HEK293 (cell line): Measurements from ENCODE around the gene ISM1.

Source experiments
- CTCF ChIA-PET: fragments of 350-600 bp; formaldehyde crosslinking; extraction: SDS; loops from one replicate; lab custom pipeline; 2021; ENCODE audit warnings: antibody characterized with exemption; lab: Yijun Ruan, JAX
- POLR2A ChIA-PET: fragments of 300-600 bp; formaldehyde crosslinking; extraction: SDS; loops from one replicate; lab custom pipeline; 2020; ENCODE audit warnings: antibody characterized with exemption, inconsistent platforms; lab: Yijun Ruan, JAX
- H3K27ac ChIP-seq: fragments of 200-500 bp; sonication (Bioruptor generic); 2 replicates; pipeline ENCODE4 v1.5.1; 2014; ENCODE audit warnings: low read depth, low read length, control low read depth, inconsistent platforms; ENCODE audit errors: extremely low read depth
- H3K36me3 ChIP-seq, 2 experiments: fragments of 200-500 bp in 1 of 2; sonication (Bioruptor generic) in 1 of 2; 1 replicate in 1 of 2; 2 replicates in 1 of 2; pipeline ENCODE4 v1.5.1; 2014 to 2017; ENCODE audit warnings: inconsistent platforms in 2 of 2, low read length in 2 of 2; ENCODE audit not compliant: control insufficient read depth in 2 of 2, insufficient read depth in 1 of 2
- H3K4me1 ChIP-seq: fragments of 200-500 bp; sonication (Bioruptor generic); 2 replicates; pipeline ENCODE4 v1.5.1; 2014; ENCODE audit warnings: mild to moderate bottlenecking, low read length, inconsistent platforms; ENCODE audit not compliant: control insufficient read depth, insufficient read depth
- H3K4me3 ChIP-seq: 2 replicates; pipeline ENCODE4 v1.5.1; 2011; ENCODE audit warnings: low read depth, mild to moderate bottlenecking, control low read depth, low read length, moderate library complexity
- H3K9me3 ChIP-seq: fragments of 200-500 bp; sonication (Bioruptor generic); 2 replicates; pipeline ENCODE4 v1.5.1; 2014; ENCODE audit warnings: low read depth, low read length, inconsistent platforms; ENCODE audit not compliant: control insufficient read depth, insufficient read depth
- GLIS2 ChIP-seq: fragments of 450-650 bp; formaldehyde crosslinking; IDR thresholded peaks from 2 replicates; pipeline ENCODE4 v1.5.1; 2016; ENCODE audit warnings: missing biosample characterization, missing genetic modification characterization
- HOXD13 ChIP-seq: sonication (generic); formaldehyde crosslinking; IDR thresholded peaks from 2 replicates; pipeline ENCODE4 v1.8.0; 2022; ENCODE audit warnings: missing genetic modification reagents, borderline replicate concordance
- IKZF3 ChIP-seq: fragments of 450-650 bp; IDR thresholded peaks from 2 replicates; pipeline ENCODE4 v1.5.0; 2018; ENCODE audit warnings: missing biosample characterization, mild to moderate bottlenecking, missing genetic modification characterization, moderate library complexity
- SP3 ChIP-seq: fragments of 450-650 bp; formaldehyde crosslinking; IDR thresholded peaks from 2 replicates; pipeline ENCODE4 v1.5.1; 2016; ENCODE audit warnings: missing biosample characterization, missing genetic modification characterization
- WT1 ChIP-seq: fragments of 450-650 bp; formaldehyde crosslinking; IDR thresholded peaks from 2 replicates; pipeline ENCODE4 v1.5.1; 2016; ENCODE audit warnings: missing biosample characterization, missing genetic modification characterization
- ZNF16 ChIP-seq: fragments of 450-650 bp; formaldehyde crosslinking; IDR thresholded peaks from 2 replicates; pipeline ENCODE4 v1.5.1; 2016; ENCODE audit warnings: low read depth, missing biosample characterization, missing genetic modification characterization
- ZNF2 ChIP-seq: fragments of 450-650 bp; formaldehyde crosslinking; IDR thresholded peaks from 2 replicates; pipeline ENCODE4 v1.5.1; 2016; ENCODE audit warnings: missing biosample characterization, missing genetic modification characterization
- ZNF214 ChIP-seq: fragments of 450-650 bp; formaldehyde crosslinking; IDR thresholded peaks from 2 replicates; pipeline ENCODE4 v1.5.1; 2017; ENCODE audit warnings: missing biosample characterization, mild to moderate bottlenecking, missing genetic modification characterization, borderline replicate concordance
- ZNF223 ChIP-seq: fragments of 450-650 bp; formaldehyde crosslinking; IDR thresholded peaks from 2 replicates; pipeline ENCODE4 v1.5.1; 2016; ENCODE audit warnings: missing biosample characterization, missing genetic modification characterization
- ZNF24 ChIP-seq: fragments of 450-650 bp; formaldehyde crosslinking; IDR thresholded peaks from 2 replicates; pipeline ENCODE4 v1.5.1; 2016; ENCODE audit warnings: missing biosample characterization, missing genetic modification characterization
- ZNF274 ChIP-seq, 2 experiments: fragments of 200-500 bp in 1 of 2; fragments of 450-650 bp in 1 of 2; sonication (Bioruptor generic) in 1 of 2; formaldehyde crosslinking in 1 of 2; IDR thresholded peaks; 2 replicates each; pipeline versions ENCODE4 v1.5.1 to v1.6.1; 2014 to 2016; ENCODE audit warnings: borderline replicate concordance in 1 of 2, inconsistent platforms in 1 of 2, low read length in 1 of 2, missing biosample characterization in 1 of 2, missing genetic modification characterization in 1 of 2
- ZNF423 ChIP-seq: fragments of 450-650 bp; formaldehyde crosslinking; IDR thresholded peaks from 2 replicates; pipeline ENCODE4 v1.5.1; 2016; ENCODE audit warnings: missing biosample characterization, missing genetic modification characterization
- ZNF560 ChIP-seq: fragments of 450-650 bp; formaldehyde crosslinking; IDR thresholded peaks from 2 replicates; pipeline ENCODE4 v1.5.1; 2017; ENCODE audit warnings: missing biosample characterization, missing genetic modification characterization, borderline replicate concordance
- ZNF621 ChIP-seq: fragments of 450-650 bp; formaldehyde crosslinking; IDR thresholded peaks from 2 replicates; pipeline ENCODE4 v1.5.1; 2017; ENCODE audit warnings: missing biosample characterization, missing genetic modification characterization
- ZNF660 ChIP-seq: fragments of 450-650 bp; IDR thresholded peaks from 2 replicates; pipeline ENCODE4 v1.5.1; 2018; ENCODE audit warnings: missing biosample characterization, mild to moderate bottlenecking, missing genetic modification characterization
- ZNF707 ChIP-seq: fragments of 450-650 bp; formaldehyde crosslinking; IDR thresholded peaks from 2 replicates; pipeline ENCODE4 v1.5.1; 2016; ENCODE audit warnings: missing biosample characterization, missing genetic modification characterization
- ZNF791 ChIP-seq: fragments of 450-650 bp; formaldehyde crosslinking; IDR thresholded peaks from 2 replicates; pipeline ENCODE4 v1.5.1; 2016; ENCODE audit warnings: missing biosample characterization, missing genetic modification characterization
- ZNF843 ChIP-seq: fragments of 450-650 bp; formaldehyde crosslinking; IDR thresholded peaks from 2 replicates; pipeline ENCODE4 v1.5.1; 2016; ENCODE audit warnings: missing biosample characterization, missing genetic modification characterization
- TF ChIP-seq, protein P1 (sequence below): fragments of 450-650 bp; formaldehyde crosslinking; IDR thresholded peaks from 2 replicates; pipeline ENCODE4 v1.5.1; 2016; ENCODE audit warnings: missing biosample characterization, missing genetic modification characterization
- TF ChIP-seq, protein P2 (sequence below): fragments of 450-650 bp; formaldehyde crosslinking; optimal IDR thresholded peaks from 2 replicates; pipeline ENCODE3; 2016; ENCODE audit warnings: missing biosample characterization, mild to moderate bottlenecking, missing genetic modification characterization
- TF ChIP-seq, protein P3 (sequence below): fragments of 450-650 bp; formaldehyde crosslinking; IDR thresholded peaks from 2 replicates; pipeline ENCODE4 v1.5.1; 2016; ENCODE audit warnings: missing biosample characterization, missing genetic modification characterization
- TF ChIP-seq, protein P4 (sequence below): fragments of 450-650 bp; formaldehyde crosslinking; IDR thresholded peaks from 2 replicates; pipeline ENCODE4 v1.5.1; 2017; ENCODE audit warnings: missing biosample characterization, missing genetic modification characterization
- TF ChIP-seq, protein P5 (sequence below): fragments of 450-650 bp; formaldehyde crosslinking; IDR thresholded peaks from 2 replicates; pipeline ENCODE4 v1.5.1; 2016; ENCODE audit warnings: missing biosample characterization, missing genetic modification characterization

The ISM1 gene

GRCh38 chr20:13186043-13186774, 34.9 kb upstream of the ISM1 start (continued):
- TF ChIP-seq, protein P1, sequence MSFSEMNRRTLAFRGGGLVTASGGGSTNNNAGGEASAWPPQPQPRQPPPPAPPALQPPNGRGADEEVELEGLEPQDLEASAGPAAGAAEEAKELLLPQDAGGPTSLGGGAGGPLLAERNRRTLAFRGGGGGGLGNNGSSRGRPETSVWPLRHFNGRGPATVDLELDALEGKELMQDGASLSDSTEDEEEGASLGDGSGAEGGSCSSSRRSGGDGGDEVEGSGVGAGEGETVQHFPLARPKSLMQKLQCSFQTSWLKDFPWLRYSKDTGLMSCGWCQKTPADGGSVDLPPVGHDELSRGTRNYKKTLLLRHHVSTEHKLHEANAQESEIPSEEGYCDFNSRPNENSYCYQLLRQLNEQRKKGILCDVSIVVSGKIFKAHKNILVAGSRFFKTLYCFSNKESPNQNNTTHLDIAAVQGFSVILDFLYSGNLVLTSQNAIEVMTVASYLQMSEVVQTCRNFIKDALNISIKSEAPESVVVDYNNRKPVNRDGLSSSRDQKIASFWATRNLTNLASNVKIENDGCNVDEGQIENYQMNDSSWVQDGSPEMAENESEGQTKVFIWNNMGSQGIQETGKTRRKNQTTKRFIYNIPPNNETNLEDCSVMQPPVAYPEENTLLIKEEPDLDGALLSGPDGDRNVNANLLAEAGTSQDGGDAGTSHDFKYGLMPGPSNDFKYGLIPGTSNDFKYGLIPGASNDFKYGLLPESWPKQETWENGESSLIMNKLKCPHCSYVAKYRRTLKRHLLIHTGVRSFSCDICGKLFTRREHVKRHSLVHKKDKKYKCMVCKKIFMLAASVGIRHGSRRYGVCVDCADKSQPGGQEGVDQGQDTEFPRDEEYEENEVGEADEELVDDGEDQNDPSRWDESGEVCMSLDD = no peak
- no peak for TF ChIP-seq IKZF3
- no peak for TF ChIP-seq ZNF423 (tag by site-specific recombination)
- TF ChIP-seq ZNF223 (tag by site-specific recombination) = no peak
- no peak for TF ChIP-seq ZNF214 (tag by site-specific recombination)
- no peak for TF ChIP-seq SP3
- no peak for TF ChIP-seq ZNF274 (IDR thresholded peaks at IDR 0.05; ENCODE audit: low read length)
- no peak for TF ChIP-seq ZNF274 (tag by site-specific recombination; IDR thresholded peaks at IDR 0.05; ENCODE audit: borderline replicate concordance)

- H3K4me1 ChIP-seq = no peaks in the 10 kb centered on the region
- no peak overlapping the region for H3K4me3 ChIP-seq
- TF ChIP-seq ZNF24 (tag by site-specific recombination) (no peak), ZNF707 (tag by site-specific recombination) (no peak), ZNF660 (tag by site-specific recombination) (no peak), HOXD13 (no peak), ZNF16 (tag by site-specific recombination) (no peak), WT1 (tag by site-specific recombination) (no peak), ZNF843 (no peak), ZNF2 (tag by site-specific recombination) (no peak), GLIS2 (no peak), ZNF560 (tag by site-specific recombination) (no peak), ZNF621 (tag by site-specific recombination) (no peak), ZNF791 (no peak)
- TF ChIP-seq, protein P2, sequence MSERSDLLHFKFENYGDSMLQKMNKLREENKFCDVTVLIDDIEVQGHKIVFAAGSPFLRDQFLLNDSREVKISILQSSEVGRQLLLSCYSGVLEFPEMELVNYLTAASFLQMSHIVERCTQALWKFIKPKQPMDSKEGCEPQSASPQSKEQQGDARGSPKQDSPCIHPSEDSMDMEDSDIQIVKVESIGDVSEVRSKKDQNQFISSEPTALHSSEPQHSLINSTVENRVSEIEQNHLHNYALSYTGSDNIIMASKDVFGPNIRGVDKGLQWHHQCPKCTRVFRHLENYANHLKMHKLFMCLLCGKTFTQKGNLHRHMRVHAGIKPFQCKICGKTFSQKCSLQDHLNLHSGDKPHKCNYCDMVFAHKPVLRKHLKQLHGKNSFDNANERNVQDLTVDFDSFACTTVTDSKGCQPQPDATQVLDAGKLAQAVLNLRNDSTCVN (tag by site-specific recombination) = no peak
- TF ChIP-seq, protein P3, sequence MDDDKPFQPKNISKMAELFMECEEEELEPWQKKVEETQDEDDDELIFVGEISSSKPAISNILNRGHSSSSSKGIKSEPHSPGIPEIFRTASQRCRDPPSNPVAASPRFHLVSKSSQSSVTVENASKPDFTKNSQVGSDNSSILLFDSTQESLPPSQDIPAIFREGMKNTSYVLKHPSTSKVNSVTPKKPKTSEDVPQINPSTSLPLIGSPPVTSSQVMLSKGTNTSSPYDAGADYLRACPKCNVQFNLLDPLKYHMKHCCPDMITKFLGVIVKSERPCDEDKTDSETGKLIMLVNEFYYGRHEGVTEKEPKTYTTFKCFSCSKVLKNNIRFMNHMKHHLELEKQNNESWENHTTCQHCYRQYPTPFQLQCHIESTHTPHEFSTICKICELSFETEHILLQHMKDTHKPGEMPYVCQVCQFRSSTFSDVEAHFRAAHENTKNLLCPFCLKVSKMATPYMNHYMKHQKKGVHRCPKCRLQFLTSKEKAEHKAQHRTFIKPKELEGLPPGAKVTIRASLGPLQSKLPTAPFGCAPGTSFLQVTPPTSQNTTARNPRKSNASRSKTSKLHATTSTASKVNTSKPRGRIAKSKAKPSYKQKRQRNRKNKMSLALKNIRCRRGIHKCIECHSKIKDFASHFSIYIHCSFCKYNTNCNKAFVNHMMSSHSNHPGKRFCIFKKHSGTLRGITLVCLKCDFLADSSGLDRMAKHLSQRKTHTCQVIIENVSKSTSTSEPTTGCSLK (tag by site-specific recombination) = no peak
- TF ChIP-seq, protein P4, sequence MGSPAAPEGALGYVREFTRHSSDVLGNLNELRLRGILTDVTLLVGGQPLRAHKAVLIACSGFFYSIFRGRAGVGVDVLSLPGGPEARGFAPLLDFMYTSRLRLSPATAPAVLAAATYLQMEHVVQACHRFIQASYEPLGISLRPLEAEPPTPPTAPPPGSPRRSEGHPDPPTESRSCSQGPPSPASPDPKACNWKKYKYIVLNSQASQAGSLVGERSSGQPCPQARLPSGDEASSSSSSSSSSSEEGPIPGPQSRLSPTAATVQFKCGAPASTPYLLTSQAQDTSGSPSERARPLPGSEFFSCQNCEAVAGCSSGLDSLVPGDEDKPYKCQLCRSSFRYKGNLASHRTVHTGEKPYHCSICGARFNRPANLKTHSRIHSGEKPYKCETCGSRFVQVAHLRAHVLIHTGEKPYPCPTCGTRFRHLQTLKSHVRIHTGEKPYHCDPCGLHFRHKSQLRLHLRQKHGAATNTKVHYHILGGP = no peak
- TF ChIP-seq, protein P5, sequence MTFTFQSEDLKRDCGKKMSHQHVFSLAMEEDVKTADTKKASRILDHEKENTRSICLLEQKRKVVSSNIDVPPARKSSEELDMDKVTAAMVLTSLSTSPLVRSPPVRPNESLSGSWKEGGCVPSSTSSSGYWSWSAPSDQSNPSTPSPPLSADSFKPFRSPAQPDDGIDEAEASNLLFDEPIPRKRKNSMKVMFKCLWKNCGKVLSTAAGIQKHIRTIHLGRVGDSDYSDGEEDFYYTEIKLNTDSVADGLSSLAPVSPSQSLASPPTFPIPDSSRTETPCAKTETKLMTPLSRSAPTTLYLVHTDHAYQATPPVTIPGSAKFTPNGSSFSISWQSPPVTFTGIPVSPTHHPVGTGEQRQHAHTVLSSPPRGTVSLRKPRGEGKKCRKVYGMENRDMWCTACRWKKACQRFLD (tag by site-specific recombination) = no peak
- ChIA-PET CTCF (no interaction called here), POLR2A (no interaction called here)
- no peaks in the 10 kb centered on the region for H3K36me3 ChIP-seq
- H3K9me3 ChIP-seq = no peaks in the 10 kb centered on the region
- no peak overlapping the region for H3K27ac ChIP-seq
Observed at GRCh38 chr20:13187899-13188298, 33.2 kb upstream of the ISM1 start.
